ENCODE data around the gene NDUFA9. TPM values are rescaled to one million over a fixed set of nuclear protein-coding genes. Genes with fewer than 3 reads are reported as not detected.

NDUFA9 gene
- total and polyA plus RNA-seq, 2 donors (not counting 3 experiments of a cell fraction or from before 2014, with no cell fraction given): 86.7 to 113 TPM

- POLR2A ChIA-PET: no interaction called here
- TF ChIP-seq GATA2 (IDR thresholded peaks at IDR 0.05; ENCODE audit: insufficient read depth, insufficient read length, low read depth, low read length): no peak
- no peak for TF ChIP-seq JUN (IDR thresholded peaks at IDR 0.05; ENCODE audit: borderline replicate concordance, insufficient read depth, insufficient read length, low read depth)
- no peak for TF ChIP-seq MYC (IDR thresholded peaks at IDR 0.05; ENCODE audit: low read depth, low read length)
- no peak for TF ChIP-seq FOS (IDR thresholded peaks at IDR 0.05; ENCODE audit: borderline replicate concordance, insufficient read depth, low read length)
- no peak for TF ChIP-seq MAX (IDR thresholded peaks at IDR 0.05; ENCODE audit: insufficient read depth, insufficient read length)
- no peak for TF ChIP-seq POLR2AphosphoS5 (IDR thresholded peaks at IDR 0.05; ENCODE audit: insufficient read depth, low read depth, low read length)
- TF ChIP-seq CTCF (IDR thresholded peaks at IDR 0.05; ENCODE audit: extremely low read depth in 1 of 2, insufficient read depth in 1 of 2, low read depth in 1 of 2, low read length in 2 of 2): no peak
- no peak for TF ChIP-seq POLR2A (IDR thresholded peaks at IDR 0.05; ENCODE audit: low read depth, low read length)
- TF ChIP-seq EZH2 (IDR thresholded peaks at IDR 0.05; ENCODE audit: borderline replicate concordance, low read depth, low read length, severe bottlenecking): no peak
- H2AFZ ChIP-seq (ENCODE audit: low read depth, low read length): no peak overlapping the region
- DNase-seq (ENCODE audit: low read depth, low spot score) (no peak), FAIRE-seq (no peak)
- peaks cover 13% of the 10 kb centered on the region for H3K4me1 ChIP-seq (ENCODE audit: control insufficient read depth, extremely low read depth, insufficient read depth, low read length)
- H3K36me3 ChIP-seq (ENCODE audit: control insufficient read depth in 2 of 2, extremely low read depth in 1 of 2, insufficient read depth in 2 of 2, low read length in 2 of 2): peaks cover 0 to 8% of the 10 kb centered on the region in 2 experiments
- dilution Hi-C loops (cut with MboI; ENCODE audit: extremely low pct_ligation_motif_present, low sequenced_read_pairs) (no loop called here), intact Hi-C loops (cut with micrococcal nuclease) (no loop called here)
- H3K27me3 ChIP-seq (ENCODE audit: control insufficient read depth in 2 of 2, insufficient read depth in 2 of 2, low read length in 2 of 2): no peaks in the 10 kb centered on the region
- no peak overlapping the region for H3K4me2 ChIP-seq (ENCODE audit: insufficient read depth, low read length)
- H3K4me3 ChIP-seq (replicated peaks in 1 of 3; ENCODE audit: insufficient read depth in 1 of 3, low read depth in 1 of 3, low read length in 3 of 3): no peak overlapping the region
- H3K9ac ChIP-seq (replicated peaks; ENCODE audit: extremely low read depth, insufficient read depth, low read length): no peak overlapping the region
- no TSS peak for BruUV-seq (replicated peaks)
- no peaks in the 10 kb centered on the region for H4K20me1 ChIP-seq (replicated peaks; ENCODE audit: control insufficient read depth, extremely low read depth, insufficient read depth, low read length)
- H3K9me3 ChIP-seq (replicated peaks; ENCODE audit: control insufficient read depth, insufficient read depth, low read length): no peaks in the 10 kb centered on the region
- CTCF ChIA-PET: no interaction called here
- peaks cover 4% of the 10 kb centered on the region for H3K79me2 ChIP-seq (ENCODE audit: control insufficient read depth, insufficient read depth, low read length)
- H3K27ac ChIP-seq (ENCODE audit: insufficient read depth, low read depth, low read length): no peak overlapping the region
- no peaks in the 10 kb centered on the region for H3K9me1 ChIP-seq (replicated peaks; ENCODE audit: control insufficient read depth, extremely low read depth, insufficient read depth, low read length)
Measured at GRCh38 chr12:4609071-4609470, 39.8 kb upstream of the NDUFA9 start.

Data from endothelial cell of umbilical vein (primary cell).